HPDE6-E6E7 (cell line): ENCODE data around the gene OSBPL10.

Source experiments
- DNase-seq: peaks from one replicate; pipeline ENCODE4 v3.0.0; 2011; ENCODE audit warnings: missing footprints; ENCODE audit errors: extremely low spot score

The OSBPL10 gene

DNA sequence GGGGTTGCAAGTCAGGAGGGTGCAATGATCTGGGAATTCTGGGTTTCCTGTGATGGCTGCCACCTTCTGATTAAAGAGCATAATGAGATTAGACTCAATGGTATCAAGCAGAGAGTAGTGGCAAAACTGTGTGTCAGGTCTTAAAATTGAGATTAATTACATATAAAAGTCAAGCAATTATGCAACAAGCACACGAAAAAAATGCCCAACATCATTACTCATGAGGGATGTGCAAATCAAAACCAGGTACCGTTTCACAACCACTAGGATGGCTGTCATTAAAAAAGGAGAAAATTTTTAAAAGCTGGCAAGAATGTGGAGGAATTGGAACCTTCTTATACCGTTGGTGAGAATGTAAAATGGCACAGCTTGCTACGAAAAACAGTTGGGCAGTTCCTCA is 205.0 kb downstream of the OSBPL10 start:
- DNase-seq, result no peak

DNA sequence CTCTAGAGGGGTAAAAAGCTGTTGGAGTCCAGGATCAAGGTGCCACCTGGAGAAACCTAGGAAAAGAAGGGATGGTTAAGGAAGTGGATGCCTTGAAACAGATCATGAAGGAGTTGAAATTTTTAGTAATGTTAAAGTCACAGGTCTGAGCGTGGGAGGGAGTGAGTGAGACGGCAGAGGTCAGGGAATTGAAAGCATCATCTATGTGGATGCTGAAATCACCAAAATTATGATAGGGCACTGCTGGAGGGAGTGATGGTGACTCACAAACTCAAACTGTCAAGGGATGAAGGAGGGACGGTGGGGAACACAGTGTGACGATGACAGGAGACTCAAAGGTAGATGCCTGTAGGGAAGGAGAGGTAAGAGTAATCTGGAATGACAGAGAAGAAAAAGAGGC is 205.7 kb downstream of the OSBPL10 start:
- no peak for DNase-seq

DNA sequence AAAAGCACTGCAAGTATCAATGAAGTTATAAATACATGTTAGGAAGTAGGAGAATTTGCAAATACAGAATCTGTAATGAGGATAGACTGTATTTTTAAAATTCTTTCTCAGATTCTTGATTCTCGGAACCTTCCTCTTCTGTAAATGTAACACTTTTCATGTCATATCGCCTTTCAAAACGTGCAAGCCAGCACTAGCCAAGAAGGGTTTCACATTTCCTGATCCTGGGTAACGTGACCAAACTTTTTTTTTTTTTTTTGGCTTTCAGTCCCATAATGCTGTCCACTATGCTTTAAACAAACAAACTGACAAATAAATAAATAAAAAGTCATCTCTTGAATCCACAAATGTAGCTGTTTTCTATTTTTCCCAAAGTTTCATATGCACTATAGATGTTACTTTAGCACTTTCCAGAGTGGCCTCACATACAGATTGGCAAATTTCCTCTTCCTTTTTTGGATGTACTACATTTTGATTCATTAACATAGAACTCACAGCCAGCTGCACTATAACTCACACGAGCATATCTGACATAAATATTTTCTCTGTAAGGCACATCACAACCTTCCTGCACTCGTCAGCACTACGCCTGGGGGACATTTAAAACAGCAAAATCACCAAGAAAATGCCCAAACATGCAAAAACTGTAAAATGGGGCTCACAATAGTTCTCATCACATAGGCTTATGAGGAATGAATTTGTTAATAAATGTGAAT is 208.1 kb downstream of the OSBPL10 start:
- no peak for DNase-seq

- no peak for DNase-seq
These were observed 208.8 kb downstream of the OSBPL10 start for GRCh38 chr3:31772272-31772671.

- no peak for DNase-seq
These were observed 210.2 kb downstream of the OSBPL10 start for GRCh38 chr3:31770822-31771326.

DNA sequence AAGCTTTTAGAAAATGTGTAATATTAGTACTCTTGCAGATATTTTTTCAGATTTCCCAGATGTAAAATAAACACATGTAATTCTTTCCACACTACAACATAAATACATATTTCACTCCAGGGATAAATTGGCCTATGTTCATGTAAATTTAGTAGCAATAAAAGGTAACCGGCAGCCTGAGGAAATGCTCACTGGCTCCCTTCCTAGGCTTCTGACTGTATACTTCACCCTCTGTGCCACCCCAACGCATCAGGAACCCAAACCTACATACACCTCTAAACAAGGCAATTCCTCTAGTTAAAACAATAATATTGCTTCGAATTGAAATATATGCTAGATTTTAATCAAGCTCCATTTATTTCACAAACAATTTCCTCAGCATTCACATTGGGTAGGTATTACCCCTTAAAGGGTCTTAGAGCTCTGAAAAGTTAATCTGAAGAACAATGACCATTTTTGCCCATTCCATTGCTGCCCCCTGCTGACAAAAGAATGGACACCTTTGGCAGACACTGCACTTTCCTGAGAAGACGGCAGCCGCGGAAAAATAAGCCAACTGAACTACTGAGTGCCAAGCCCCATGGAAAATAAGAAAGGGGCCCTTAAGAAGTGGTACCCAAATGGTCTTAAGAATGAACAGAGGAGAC is 212.5 kb downstream of the OSBPL10 start:
- no peak for DNase-seq

DNA sequence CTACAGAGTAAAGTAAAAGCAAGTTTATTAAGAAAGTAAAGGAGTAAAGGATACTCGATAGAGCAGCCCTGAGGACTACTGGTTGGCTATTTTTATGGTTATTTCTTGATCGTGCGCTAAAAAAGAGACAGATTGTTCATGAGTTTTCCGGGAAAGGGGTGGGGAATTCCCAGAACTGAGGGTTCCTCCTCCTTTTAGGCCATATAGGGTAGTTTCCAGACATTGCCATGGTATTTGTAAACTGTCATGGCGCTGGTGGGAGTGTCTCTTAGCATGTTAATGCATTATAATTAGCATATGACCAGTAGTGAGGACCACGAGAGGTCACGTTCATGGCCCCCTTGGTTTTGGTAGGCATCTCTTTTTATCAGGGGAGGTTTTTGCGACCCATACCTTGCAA is 213.1 kb downstream of the OSBPL10 start:
- DNase-seq, result no peak

DNA sequence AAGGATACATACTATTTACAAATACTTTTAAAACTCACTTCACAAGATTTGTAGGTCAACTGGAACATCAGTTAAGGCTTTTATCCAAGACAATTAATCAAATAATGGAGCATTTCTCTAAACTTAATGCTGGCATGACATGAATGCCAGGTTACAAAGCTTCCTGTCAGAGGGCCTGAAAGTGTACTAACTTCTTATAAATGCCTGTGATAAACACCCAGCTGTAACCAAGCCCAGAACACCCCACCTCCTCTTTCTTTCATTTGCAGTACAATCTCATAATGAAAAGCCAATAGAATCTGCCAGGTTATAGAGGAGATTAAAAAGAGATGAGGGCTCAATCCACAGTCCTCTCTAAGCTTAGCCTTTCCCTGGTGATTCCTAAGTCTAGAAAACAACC is 214.4 kb downstream of the OSBPL10 start:
- DNase-seq, result no peak

DNA sequence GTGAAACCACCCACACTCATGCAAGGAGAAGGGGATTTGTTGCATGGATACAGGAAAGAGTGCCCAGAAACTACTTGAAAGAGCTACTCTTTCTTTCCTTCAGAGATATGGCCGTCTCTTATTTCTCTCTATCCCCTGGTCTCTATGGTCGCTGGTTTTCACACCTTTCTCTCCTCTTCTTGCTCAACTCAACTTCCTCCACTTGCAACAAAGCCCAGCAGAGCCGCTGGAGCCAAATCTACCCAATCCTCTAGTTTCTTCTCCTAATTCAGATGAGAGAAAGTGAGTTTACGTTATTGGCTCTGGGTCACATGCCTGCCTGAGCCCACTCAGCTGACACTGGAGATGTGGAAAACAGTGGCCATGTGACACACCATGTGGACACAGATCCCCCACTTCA is 215.2 kb downstream of the OSBPL10 start:
- DNase-seq, result no peak

- no peak for DNase-seq
These were observed 217.3 kb downstream of the OSBPL10 start for GRCh38 chr3:31763731-31764130.

- DNase-seq, result no peak
These were observed 218.1 kb downstream of the OSBPL10 start for GRCh38 chr3:31762888-31763351.

DNA sequence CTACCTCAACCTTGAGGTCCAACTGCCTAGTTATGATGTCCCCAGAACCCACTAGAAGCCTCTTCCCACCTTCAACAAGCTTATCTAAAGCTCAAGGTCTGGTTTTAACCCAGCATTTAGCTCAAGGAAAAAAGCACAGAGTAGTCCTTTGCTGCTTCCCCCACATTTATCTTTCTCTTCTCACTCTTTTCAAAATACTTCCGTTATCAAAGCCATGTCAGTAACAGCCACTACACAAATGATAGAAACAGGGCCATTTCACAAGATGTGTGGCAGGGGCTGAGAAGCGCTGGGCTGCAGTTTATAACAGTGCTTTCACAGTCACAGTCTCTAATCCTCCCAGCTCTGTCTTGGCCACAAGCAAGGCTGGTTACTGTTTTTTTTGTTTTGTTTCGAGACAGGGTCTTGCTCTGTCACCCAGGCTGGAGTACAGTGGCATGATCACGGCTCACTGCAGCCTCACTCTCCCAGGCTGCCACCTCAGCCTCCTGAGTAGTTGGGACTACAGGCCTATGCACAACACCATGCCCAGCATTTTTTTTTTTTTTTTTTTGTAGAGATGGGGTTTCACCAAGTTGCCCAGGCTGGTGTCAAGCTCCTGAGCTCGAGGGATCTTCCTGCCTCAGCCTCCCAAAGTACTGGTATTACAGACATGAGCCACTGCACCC is 218.8 kb downstream of the OSBPL10 start:
- no peak for DNase-seq

DNA sequence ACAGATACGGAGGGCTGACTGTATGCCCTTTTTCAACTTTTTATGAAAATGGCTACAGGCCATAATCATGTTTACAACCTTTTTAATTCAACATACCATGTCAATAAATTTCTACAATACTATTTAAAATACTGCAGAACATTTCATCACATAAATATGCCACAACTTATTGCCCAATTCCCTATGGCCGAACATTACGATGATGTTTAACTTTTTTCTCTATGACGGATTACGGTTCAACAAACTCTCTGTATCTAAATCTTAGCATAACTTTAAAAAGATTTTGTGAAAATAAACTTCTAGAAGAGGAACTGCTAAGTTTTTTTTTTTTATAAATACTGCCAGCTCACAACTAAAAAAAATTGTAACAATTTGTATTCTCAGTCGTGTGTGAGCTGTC is 220.4 kb downstream of the OSBPL10 start:
- no peak for DNase-seq

DNA sequence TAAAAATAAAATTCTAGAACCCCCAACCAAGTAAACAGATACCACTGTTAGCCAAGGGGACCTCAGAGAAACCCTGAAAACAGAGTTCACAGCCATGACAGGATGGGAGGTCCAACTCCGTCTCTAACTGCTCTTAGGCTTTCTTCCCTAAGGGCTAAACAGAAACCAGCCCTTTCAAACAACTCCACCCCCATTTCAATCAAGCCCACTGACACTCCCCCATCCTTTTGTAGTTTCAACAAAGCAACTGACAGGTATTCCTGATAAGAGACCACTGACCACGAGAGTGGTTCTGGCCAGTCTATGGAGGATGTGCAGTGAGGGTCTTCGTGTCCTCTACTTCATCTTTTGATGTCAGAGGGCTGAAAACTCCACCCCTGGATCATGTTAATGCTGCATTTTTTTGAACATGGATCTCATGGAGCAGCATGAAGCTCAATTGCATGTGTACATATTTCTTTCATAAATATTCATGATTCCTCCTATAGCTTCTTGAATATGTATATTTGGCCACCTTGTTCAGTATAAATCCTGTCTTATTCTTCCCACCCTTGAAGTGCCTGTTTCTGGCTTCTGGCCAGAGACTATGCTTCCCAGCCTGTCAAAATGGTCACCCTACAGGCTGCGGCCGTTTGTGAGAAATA is 222.6 kb downstream of the OSBPL10 start:
- DNase-seq, result no peak

DNA sequence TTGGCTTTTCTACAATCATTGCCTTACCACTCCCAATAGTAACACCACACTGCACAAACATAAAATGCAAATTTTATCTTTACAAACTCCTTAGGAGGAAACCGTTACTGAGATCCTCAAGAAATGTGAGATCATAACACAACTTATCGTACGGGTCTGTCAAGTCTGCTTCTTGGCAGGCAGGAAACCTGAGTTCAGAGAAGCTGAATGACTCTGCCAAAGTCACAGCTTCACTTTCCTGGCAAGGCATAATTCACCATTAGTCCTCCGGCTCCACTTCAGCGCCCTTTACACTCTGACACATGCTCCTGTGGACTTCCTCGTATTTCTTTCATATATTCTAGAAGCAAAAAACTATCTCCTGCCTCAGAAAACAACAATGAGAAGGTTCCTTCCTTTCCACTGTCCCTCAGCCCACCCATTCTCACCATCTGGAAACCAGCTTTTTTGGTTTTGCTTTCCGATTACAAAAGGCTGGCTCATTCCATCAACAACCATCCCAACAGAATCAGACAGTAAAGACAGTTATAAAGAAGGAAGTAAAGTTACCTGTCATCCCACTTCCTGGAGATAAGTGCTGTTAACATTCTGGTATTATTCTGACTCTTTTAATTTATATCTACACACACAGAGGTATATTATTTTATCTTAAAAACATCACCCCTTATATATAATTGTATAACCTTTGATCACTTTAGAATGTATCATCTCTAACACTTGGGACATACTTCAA is 225.0 kb downstream of the OSBPL10 start:
- no peak for DNase-seq

- no peak for DNase-seq
These were observed 226.3 kb downstream of the OSBPL10 start for GRCh38 chr3:31754575-31755278.

GRCh38 chr3:31753050-31753425 is 228.0 kb downstream of the OSBPL10 start:
- no peak for DNase-seq

DNA sequence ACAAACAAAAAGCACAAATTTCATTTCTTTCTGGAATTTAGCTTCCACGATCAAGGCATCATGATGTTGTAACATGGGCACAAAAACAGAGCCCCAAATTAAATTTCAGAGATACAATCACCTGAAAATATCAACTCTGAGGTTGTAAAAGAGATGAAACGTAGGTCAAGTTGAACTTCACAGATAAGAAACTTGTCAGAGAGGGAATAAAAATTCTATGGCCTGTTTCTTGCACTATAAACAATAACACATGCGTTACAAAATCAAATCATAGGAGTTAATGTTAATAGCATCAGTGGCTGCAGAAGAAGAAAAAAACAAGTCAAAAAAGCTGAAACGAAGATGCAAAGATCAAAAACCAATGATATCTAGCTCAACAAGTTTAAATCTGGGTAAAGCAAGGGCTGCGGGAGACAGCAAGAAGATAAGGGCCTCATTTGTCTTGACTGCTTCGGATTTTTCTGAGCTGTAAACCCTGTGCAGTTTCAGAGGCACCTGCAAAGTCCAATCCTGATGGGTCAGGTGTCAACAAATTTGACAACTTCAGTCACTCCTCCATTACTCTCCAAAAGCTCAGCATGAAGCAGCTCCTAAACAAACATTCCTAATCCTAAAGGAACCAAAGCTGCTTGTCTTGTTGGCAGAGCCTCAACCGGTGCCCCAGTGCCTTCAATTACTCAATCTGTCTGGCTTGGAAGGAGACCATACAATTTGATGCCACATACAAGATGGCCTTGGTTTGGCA is 228.6 kb downstream of the OSBPL10 start:
- DNase-seq, result no peak

DNA sequence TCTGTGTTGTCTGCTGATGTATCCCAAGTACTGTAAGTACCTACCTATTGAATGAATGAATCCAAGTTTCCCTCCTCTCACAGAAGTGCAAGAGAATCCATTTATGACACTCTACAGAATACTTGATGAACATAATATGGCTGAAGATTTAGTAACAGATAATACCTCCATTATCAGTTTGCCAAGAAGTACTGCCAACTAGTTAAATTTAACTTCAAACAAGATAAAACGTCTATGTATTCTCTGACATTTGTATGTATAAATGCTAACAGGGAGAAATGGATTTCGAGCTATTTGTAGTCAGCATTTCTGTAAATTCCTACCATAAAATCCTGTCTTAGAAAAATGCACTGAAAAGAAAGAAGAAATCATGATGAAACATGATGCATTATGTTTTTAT is 230.7 kb downstream of the OSBPL10 start:
- DNase-seq, result no peak

DNA sequence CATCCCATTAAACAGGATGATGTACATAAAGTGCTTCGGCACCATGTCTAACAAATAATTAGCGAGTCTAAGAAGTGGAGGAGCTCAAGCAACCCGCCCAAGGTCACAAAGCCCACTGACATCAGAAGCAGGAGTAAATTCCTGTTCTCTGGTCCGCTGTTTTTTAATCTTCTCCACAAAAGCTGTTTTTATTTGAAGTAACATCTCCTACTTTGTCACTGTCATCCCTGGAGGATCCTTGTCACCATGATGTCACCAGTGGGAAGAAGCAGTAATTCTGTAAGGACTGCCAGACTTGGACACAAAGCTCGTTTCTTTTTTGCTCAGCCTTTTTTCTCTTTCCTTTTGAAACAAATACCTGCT is 232.1 kb downstream of the OSBPL10 start:
- no peak for DNase-seq
